Kidney (tissue), 14 donors: ENCODE results near the gene OTOF. TPM values are rescaled to one million over a fixed set of nuclear protein-coding genes. Genes with fewer than 3 reads are reported as not detected.

Source experiments
- DNase-seq, 5 donors: peaks; one replicate each; pipeline ENCODE4 v3.0.0-alpha.2; 2013 to 2020
- FAIRE-seq: peaks from 2 replicates; lab custom pipeline; 2012; peaks lifted over from hg19 to GRCh38; lab: Jason Lieb, UNC
- H3K27ac ChIP-seq, 2 donors: one replicate each; pipeline ENCODE4 v1.7.0; 2013; ENCODE audit warnings: low read depth in 2 of 2, low read length in 2 of 2, inconsistent platforms in 1 of 2
- H3K27me3 ChIP-seq: one replicate; pipeline ENCODE4 v1.7.1; 2013; ENCODE audit warnings: low read length, inconsistent platforms; ENCODE audit not compliant: control insufficient read depth, insufficient read depth
- H3K36me3 ChIP-seq, 3 donors: one replicate each; pipeline versions ENCODE4 v1.7.0 to v1.7.1; 2013; ENCODE audit warnings: low read length in 3 of 3, control low read depth in 1 of 3, inconsistent platforms in 1 of 3; ENCODE audit not compliant: insufficient read depth in 3 of 3, control insufficient read depth in 2 of 3
- H3K4me1 ChIP-seq, 3 donors: one replicate each; pipeline versions ENCODE4 v1.7.0 to v1.7.1; 2013; ENCODE audit warnings: low read length in 3 of 3, inconsistent platforms in 1 of 3, low read depth in 1 of 3; ENCODE audit not compliant: control insufficient read depth in 2 of 3, insufficient read depth in 2 of 3
- H3K4me3 ChIP-seq, 3 donors: one replicate each; pipeline versions ENCODE4 v1.7.0 to v1.8.1; 2013; ENCODE audit warnings: low read length in 3 of 3, control low read depth in 1 of 3, inconsistent platforms in 1 of 3
- H3K9ac ChIP-seq, 3 donors: one replicate each; pipeline versions ENCODE4 v1.7.0 to v1.7.1; 2013; ENCODE audit warnings: low read length in 3 of 3, control low read depth in 1 of 3, inconsistent platforms in 1 of 3
- H3K9me3 ChIP-seq, 3 donors: one replicate each; pipeline versions ENCODE4 v1.7.0 to v1.7.1; 2013; ENCODE audit warnings: low read length in 3 of 3, control low read depth in 1 of 3, inconsistent platforms in 1 of 3; ENCODE audit not compliant: control insufficient read depth in 2 of 3, insufficient read depth in 1 of 3
- intact Hi-C: fragments of 100-400 bp; cut with DNase I; formaldehyde crosslinking; loops from one replicate; pipeline ENCODE4 v1.11.1; 2022
- polyA plus RNA-seq: library from polyadenylated mRNA; stranded (reverse); fragments of 350-450 nt; fragmentation: Illumina TruSeq; extraction: RNeasy Lipid Tissue Mini Kit (QIAGEN cat#74804); gene quantifications from one replicate; pipeline ENCODE4 v1.2.3, GENCODE V29; 2014; ENCODE audit warnings: low read depth, low replicate concordance; ENCODE audit not compliant: insufficient read depth
- total RNA-seq: library from RNA; stranded (reverse); fragmentation: NEBNext Ultra II Directional; extraction: Animal tissue kit (Norgen Biotek cat#: 25700); gene quantifications from one replicate; pipeline ENCODE4 v1.2.1, GENCODE V29; 2021
- TF ChIP-seq, protein P1 (sequence below): IDR thresholded peaks from 3 replicates; pipeline ENCODE4 v1.5.1; 2012; ENCODE audit warnings: mild to moderate bottlenecking, moderate library complexity, borderline replicate concordance; ENCODE audit not compliant: insufficient read depth; ENCODE audit errors: extremely low read depth
- donor health status: control.
- donor health status: control.
- donor health status: control.
- donor health status: control.
- donor health status: control.
- donor health status: DM: yes; HTN: yes; CAD: no.
- donor health status: Normal renal cell carcinoma (clear cell type).

The OTOF gene
- total and polyA plus RNA-seq, 2 donors from 2014 or later, result 0.16 TPM; not detected in 1

DNA sequence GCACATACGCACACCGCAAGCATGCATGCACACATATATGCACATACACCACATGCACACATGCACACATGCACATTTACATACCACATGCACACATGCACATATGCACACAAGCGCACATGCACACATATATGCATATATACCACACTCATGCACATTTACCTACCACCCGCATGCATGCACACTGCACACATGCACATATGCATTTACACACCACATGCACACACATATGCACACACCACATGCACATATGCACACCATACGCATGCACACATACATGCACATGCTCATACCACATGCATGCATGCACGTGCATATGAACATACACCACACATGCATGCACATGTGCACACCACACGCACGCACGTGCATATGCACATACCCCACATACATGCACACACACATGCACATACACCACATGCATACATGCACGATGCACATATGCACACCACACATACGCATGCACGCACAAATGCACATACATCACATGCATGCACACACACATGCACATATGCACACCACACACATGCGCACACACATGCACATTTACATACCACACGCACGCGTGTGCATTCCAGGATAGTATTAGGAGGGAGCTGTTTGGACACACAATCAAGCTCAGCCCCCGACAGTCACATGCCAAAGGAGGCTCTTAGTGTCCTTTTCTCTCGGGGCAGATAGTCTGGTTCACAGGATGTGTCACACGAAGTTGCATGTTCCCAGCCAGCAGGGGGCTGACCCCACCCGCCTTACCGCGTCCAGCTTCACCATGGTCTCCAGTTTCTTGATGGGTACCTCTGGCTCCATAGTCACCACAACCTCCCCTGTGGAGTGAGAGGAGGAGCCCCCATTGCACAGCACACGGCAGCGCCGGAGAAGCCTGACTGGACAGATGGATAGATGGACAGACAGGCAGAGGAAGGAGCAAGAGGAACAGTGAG, 5.9 kb downstream of the OTOF start:
- DNase-seq (peak in 1 of 5 donors; percentile 38), FAIRE-seq (no peak)
- TF ChIP-seq, protein P1, sequence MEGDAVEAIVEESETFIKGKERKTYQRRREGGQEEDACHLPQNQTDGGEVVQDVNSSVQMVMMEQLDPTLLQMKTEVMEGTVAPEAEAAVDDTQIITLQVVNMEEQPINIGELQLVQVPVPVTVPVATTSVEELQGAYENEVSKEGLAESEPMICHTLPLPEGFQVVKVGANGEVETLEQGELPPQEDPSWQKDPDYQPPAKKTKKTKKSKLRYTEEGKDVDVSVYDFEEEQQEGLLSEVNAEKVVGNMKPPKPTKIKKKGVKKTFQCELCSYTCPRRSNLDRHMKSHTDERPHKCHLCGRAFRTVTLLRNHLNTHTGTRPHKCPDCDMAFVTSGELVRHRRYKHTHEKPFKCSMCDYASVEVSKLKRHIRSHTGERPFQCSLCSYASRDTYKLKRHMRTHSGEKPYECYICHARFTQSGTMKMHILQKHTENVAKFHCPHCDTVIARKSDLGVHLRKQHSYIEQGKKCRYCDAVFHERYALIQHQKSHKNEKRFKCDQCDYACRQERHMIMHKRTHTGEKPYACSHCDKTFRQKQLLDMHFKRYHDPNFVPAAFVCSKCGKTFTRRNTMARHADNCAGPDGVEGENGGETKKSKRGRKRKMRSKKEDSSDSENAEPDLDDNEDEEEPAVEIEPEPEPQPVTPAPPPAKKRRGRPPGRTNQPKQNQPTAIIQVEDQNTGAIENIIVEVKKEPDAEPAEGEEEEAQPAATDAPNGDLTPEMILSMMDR, result no peak
- Histone ChIP-seq H3K9ac (no peak overlapping the region), H3K27ac (no peak overlapping the region), H3K4me3 (no peak overlapping the region), H3K27me3 (no peaks in the 10 kb centered on the region), H3K4me1 (no peaks in the 10 kb centered on the region), H3K36me3 (no peaks in the 10 kb centered on the region), H3K9me3 (peaks cover 0 to 10% (median 2%) of the 10 kb centered on the region in 3 donors)
- intact Hi-C loops, result no loop called here

DNA sequence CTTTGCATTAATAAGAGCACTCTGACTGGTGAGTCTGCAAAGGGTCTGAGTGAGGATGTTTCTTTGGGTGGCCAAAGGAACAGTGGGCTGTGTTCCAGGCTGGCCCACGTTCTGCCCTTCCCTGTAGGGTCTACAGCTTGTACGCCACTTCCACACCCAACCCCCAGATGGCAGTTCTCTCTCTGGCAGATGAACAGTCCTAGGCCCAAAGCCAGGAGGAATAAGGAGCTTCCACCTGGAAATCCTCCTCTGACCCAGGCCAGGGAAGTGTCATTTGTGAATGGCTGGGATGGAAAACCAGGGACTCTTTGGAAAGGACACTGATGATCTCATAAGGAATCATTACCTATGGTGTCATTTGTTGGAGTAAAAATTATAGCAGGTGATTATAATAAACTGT, 6.6 kb downstream of the OTOF start:
- DNase-seq, result no peak
- no peaks in the 10 kb centered on the region for H3K27me3 ChIP-seq
- no peaks in the 10 kb centered on the region for H3K4me1 ChIP-seq
- H3K27ac ChIP-seq, result no peak overlapping the region
- no peaks in the 10 kb centered on the region for H3K36me3 ChIP-seq
- intact Hi-C loops, result no loop called here
- FAIRE-seq, result no peak
- H3K4me3 ChIP-seq, result no peak overlapping the region
- H3K9me3 ChIP-seq, result peaks cover 0 to 10% (median 2%) of the 10 kb centered on the region in 3 donors
- H3K9ac ChIP-seq, result no peak overlapping the region
- TF ChIP-seq, protein P1, result no peak

DNA sequence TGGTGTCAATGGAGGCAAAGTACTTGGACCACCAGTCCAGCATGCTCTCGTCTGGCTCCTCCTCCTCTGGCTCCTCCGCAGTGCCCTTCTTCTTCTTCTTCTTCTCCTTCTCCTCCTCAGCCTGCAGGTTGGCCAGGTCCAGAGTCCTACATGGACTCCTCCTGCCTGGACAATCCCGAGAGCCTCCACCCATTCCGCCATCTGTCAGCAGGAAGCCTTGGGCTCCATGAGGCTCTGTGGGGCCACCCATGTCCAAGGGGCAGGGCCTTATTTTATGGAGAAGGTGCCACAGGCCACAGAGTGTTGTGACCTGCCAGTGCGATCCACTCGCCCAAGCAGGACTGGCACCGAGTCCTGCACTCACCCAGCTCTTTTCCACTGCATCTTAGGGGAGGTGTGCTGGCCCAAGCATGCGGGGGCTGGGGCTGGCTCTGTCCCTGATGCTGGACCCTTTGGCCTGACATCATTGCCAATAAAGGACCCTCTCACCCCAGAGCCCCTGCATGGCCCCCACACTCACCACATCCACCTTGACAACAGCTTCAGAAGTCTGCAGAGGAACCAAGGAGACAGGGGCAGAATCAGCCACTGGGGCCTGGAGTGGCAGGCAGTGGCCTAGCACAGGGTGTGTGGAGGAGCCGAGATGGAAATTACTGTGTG, 7.2 kb downstream of the OTOF start:
- Histone ChIP-seq H3K36me3 (no peaks in the 10 kb centered on the region), H3K9me3 (peaks cover 0 to 10% (median 2%) of the 10 kb centered on the region in 3 donors), H3K9ac (no peak overlapping the region), H3K27ac (no peak overlapping the region), H3K4me1 (no peaks in the 10 kb centered on the region), H3K27me3 (no peaks in the 10 kb centered on the region), H3K4me3 (no peak overlapping the region)
- DNase-seq (no peak), FAIRE-seq (no peak)
- TF ChIP-seq, protein P1, result no peak
- intact Hi-C loops, result no loop called here
